H1 (cell line): ENCODE measurements around the gene WDR74. TPM values are rescaled to one million over a fixed set of nuclear protein-coding genes. Genes with fewer than 3 reads are reported as not detected.

Experiments
- ASH2L ChIP-seq: fragments of 200-600, 300-600 bp; sonication (generic); IDR thresholded peaks from one replicate; pipeline ENCODE4 v1.7.1; 2017; ENCODE audit warnings: low read length
- ATF2 ChIP-seq: IDR thresholded peaks from 2 replicates; pipeline ENCODE4 v1.6.1; 2012; ENCODE audit warnings: low read length, inconsistent platforms
- ATF3 ChIP-seq: IDR thresholded peaks from 2 replicates; pipeline ENCODE4 v1.6.1; 2011; ENCODE audit warnings: low read depth, mild to moderate bottlenecking, low read length; ENCODE audit not compliant: insufficient read depth
- BCL11A ChIP-seq, 2 experiments: IDR thresholded peaks; one replicate each; pipeline ENCODE4 v1.6.1; 2011; ENCODE audit warnings: low read depth in 2 of 2, low read length in 2 of 2, mild to moderate bottlenecking in 2 of 2
- CBX5 ChIP-seq: fragments of 300-800, 300-1000 bp; sonication (generic); IDR thresholded peaks from 2 replicates; pipeline ENCODE4 v1.7.1; 2016; ENCODE audit warnings: antibody characterized with exemption, low read length, low read depth
- CREB1 ChIP-seq: IDR thresholded peaks from 2 replicates; pipeline ENCODE4 v1.6.1; 2012; ENCODE audit warnings: inconsistent platforms
- EZH2 ChIP-seq: fragments of 200-600 bp; sonication (generic); IDR thresholded peaks from 2 replicates; pipeline ENCODE4 v1.7.1; 2012; ENCODE audit warnings: low read depth, mild to moderate bottlenecking, moderate library complexity, low read length, inconsistent platforms; ENCODE audit not compliant: severe bottlenecking
- FOSL1 ChIP-seq: IDR thresholded peaks from 2 replicates; pipeline ENCODE4 v1.6.1; 2011; ENCODE audit warnings: mild to moderate bottlenecking, low read depth, low read length, moderate library complexity; ENCODE audit not compliant: insufficient read depth
- GABPA ChIP-seq: IDR thresholded peaks from 2 replicates; pipeline ENCODE4 v1.6.1; 2011; ENCODE audit warnings: mild to moderate bottlenecking, low read length, moderate library complexity, borderline replicate concordance; ENCODE audit not compliant: insufficient read depth
- HDAC6 ChIP-seq: IDR thresholded peaks from one replicate; pipeline ENCODE4 v1.7.1; 2012; ENCODE audit warnings: low read depth, mild to moderate bottlenecking, inconsistent platforms, low read length, moderate library complexity
- JUN ChIP-seq: IDR thresholded peaks from 2 replicates; pipeline ENCODE4 v1.6.1; 2011; ENCODE audit warnings: low read depth, mild to moderate bottlenecking, improper control_type of control experiment, low read length
- KDM1A ChIP-seq: fragments of 200-600, 300-600 bp; sonication (generic); IDR thresholded peaks from 2 replicates; pipeline ENCODE4 v1.7.1; 2016; ENCODE audit warnings: mild to moderate bottlenecking, low read length, borderline replicate concordance
- KDM4A ChIP-seq: IDR thresholded peaks from one replicate; pipeline ENCODE4 v1.7.1; 2012; ENCODE audit warnings: low read depth, mild to moderate bottlenecking, moderate library complexity, low read length, inconsistent platforms; ENCODE audit not compliant: severe bottlenecking
- KDM5A ChIP-seq: fragments of 200-600 bp; IDR thresholded peaks from 2 replicates; pipeline ENCODE4 v1.7.1; 2012; ENCODE audit warnings: mild to moderate bottlenecking, low read length, inconsistent platforms, mixed read lengths
- MAFK ChIP-seq: IDR thresholded peaks from 2 replicates; pipeline ENCODE4 v1.6.1; 2012; ENCODE audit warnings: low read depth, mild to moderate bottlenecking, improper control_type of control experiment, low read length
- RFX5 ChIP-seq: IDR thresholded peaks from 2 replicates; pipeline ENCODE4 v1.6.1; 2011; ENCODE audit warnings: low read depth, low read length, improper control_type of control experiment, borderline replicate concordance
- SP1 ChIP-seq: IDR thresholded peaks from 2 replicates; pipeline ENCODE4 v1.6.1; 2011; ENCODE audit warnings: low read depth, low read length
- SP2 ChIP-seq: IDR thresholded peaks from 2 replicates; pipeline ENCODE4 v1.6.1; 2012; ENCODE audit warnings: mild to moderate bottlenecking, low read length, inconsistent platforms
- SP4 ChIP-seq: IDR thresholded peaks from 2 replicates; pipeline ENCODE4 v1.6.1; 2012; ENCODE audit warnings: low read length, inconsistent platforms
- USF2 ChIP-seq: IDR thresholded peaks from 2 replicates; pipeline ENCODE4 v1.6.1; 2011; ENCODE audit warnings: low read length, improper control_type of control experiment
- YY1 ChIP-seq: IDR thresholded peaks from 2 replicates; pipeline ENCODE4 v1.6.1; 2011; ENCODE audit warnings: low read depth, mild to moderate bottlenecking, low read length
- polyA plus RNA-seq, 7 experiments: library from polyadenylated mRNA; depleted of rRNA in 3 of 7; stranded (reverse) in 5 of 7; unstranded in 2 of 7; fragments of >200 nt in 5 of 7; fragments of 200-250 nt in 2 of 7; gene quantifications; 1 replicate in 5 of 7; 2 replicates in 1 of 7; 4 replicates in 1 of 7; pipeline versions ENCODE4 v1.2.1 to v1.2.3, GENCODE V29; 2011 to 2013; ENCODE audit warnings: missing spikeins in 2 of 7, mixed read lengths in 2 of 7
- total RNA-seq: library from RNA; stranded (reverse); fragmentation: NEBNext Ultra II Directional; extraction: Animal tissue kit (Norgen Biotek cat#: 25700); gene quantifications from 2 replicates; pipeline ENCODE4 v1.2.1, GENCODE V29; 2021

The WDR74 gene
- total and polyA plus RNA-seq, 2 of the 8 experiments (the other 6 are each of a cell fraction or from before 2014, with no cell fraction given) = 93.6 to 97.0 TPM

DNA sequence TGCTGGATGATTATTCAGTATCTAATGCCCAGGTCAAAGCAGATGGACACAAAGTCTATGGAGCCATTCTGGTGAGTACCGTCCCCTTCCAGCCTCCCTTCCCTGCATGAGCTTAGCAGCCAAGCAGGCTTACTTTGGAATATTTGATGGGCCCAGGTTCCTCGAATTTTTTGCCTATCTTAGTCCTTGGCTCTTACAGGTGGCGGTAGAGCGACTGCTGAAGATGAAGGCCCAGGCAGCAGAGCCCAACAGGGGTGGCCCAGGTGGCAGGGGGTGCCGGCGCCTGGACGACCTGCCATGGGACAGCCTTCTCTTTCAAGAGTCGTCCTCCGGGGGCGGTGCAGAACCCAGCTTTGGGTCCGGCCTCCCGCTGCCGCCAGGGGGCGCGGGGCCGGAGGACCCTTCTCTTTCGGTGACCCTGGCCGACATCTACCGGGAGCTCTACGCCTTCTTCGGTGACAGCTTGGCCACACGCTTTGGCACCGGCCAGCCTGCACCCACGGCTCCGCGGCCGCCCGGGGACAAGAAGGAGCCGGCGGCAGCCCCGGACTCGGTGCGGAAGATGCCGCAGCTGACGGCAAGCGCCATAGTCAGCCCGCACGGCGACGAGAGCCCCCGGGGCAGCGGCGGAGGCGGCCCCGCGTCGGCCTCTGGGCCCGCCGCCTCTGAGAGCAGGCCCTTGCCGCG lies 52.9 kb downstream of the WDR74 start (continued):
- TF ChIP-seq USF2 = no peak
- TF ChIP-seq EZH2 = no peak
- TF ChIP-seq HDAC6 = no peak
- TF ChIP-seq SP2 = no peak
- no peak for TF ChIP-seq CBX5
- TF ChIP-seq ATF2 = no peak
- no peak for TF ChIP-seq ASH2L
- TF ChIP-seq YY1 = peak; percentile 76
- TF ChIP-seq ATF3 = 0 out of 2 replicates have a peak, but pooled peaks have one; percentile 52
- TF ChIP-seq SP1 = no peak
- TF ChIP-seq JUN = no peak
- no peak for TF ChIP-seq RFX5
- no peak for TF ChIP-seq BCL11A (IDR thresholded peaks at IDR 0.05; ENCODE audit: low read depth in 2 of 2, low read length in 2 of 2)
- no peak for TF ChIP-seq MAFK
- TF ChIP-seq GABPA = peak; percentile 80
- TF ChIP-seq CREB1 = peak; percentile 70
- no peak for TF ChIP-seq FOSL1
- TF ChIP-seq KDM1A = peak; percentile 51; the same call in 1 of the 2 replicates
- TF ChIP-seq KDM5A = no peak
- 0 out of 2 replicates have a peak, but pooled peaks have one; percentile 43 for TF ChIP-seq SP4
- TF ChIP-seq KDM4A = no peak
